ENCODE measurements around the gene TDRKH. TPM values are rescaled to one million over a fixed set of nuclear protein-coding genes. Genes with fewer than 3 reads are reported as not detected.

TDRKH gene

Small RNA genes within 50 kb of the gene (small RNA-seq; reads per million reads assigned to genes)
- gene RNU6-662P (ENCODE audit: insufficient read depth): not detected
